Activated T-cell treated with anti-CD3 and anti-CD28 coated beads, Interleukin-2, amount 50 U/mL, for 4 hours (primary cell): ENCODE data around the gene TP53INP2. TPM values are rescaled to one million over a fixed set of nuclear protein-coding genes. Genes with fewer than 3 reads are reported as not detected.
"Not testable (repeated sequence)": the region's sequence is repeated elsewhere in the genome, so short reads cannot be mapped to it uniquely, and the experiment has no call there.

Source experiments
- ATAC-seq, 2 donors: fragments of 200-7000 bp; cut with Tn5 transposase; one replicate each; pipeline ENCODE4 v1.10.0; 2021
- DNase-seq: peaks from one replicate; pipeline ENCODE4 v3.0.0-alpha.2; 2020
- H3K27me3 Mint-ChIP-seq: one replicate; pipeline ENCODE4 v1.8.0; 2021; ENCODE audit warnings: low read depth, mixed read lengths
- H3K36me3 Mint-ChIP-seq: one replicate; pipeline ENCODE4 v1.8.0; 2022; ENCODE audit warnings: mixed read lengths; ENCODE audit not compliant: insufficient read depth
- H3K4me1 Mint-ChIP-seq: one replicate; pipeline ENCODE4 v1.8.0; 2021; ENCODE audit warnings: low read depth, mixed read lengths
- H3K4me3 Mint-ChIP-seq: one replicate; pipeline ENCODE4 v1.8.0; 2021; ENCODE audit warnings: mild to moderate bottlenecking, moderate library complexity, mixed read lengths
- H3K9me3 Mint-ChIP-seq: one replicate; pipeline ENCODE4 v1.8.0; 2021; ENCODE audit warnings: mixed read lengths
- total RNA-seq, 3 donors: library from RNA; stranded (reverse); gene quantifications; one replicate each; pipeline ENCODE4 v1.2.1, GENCODE V29; 2021

Gene TP53INP2
- total RNA-seq, 3 donors from 2014 or later: 1.1 to 1.7 (median 1.7) TPM

GRCh38 chr20:34710568-34710839, 6.4 kb downstream of the TP53INP2 start:
- no peak for DNase-seq
- peak overlapping the region; percentile 81 for H3K4me3 Mint-ChIP-seq
- H3K4me1 Mint-ChIP-seq: peaks cover 22% of the 10 kb centered on the region
- H3K27me3 Mint-ChIP-seq: no peaks in the 10 kb centered on the region
- no peaks in the 10 kb centered on the region for H3K9me3 Mint-ChIP-seq
- H3K36me3 Mint-ChIP-seq: peaks cover 7% of the 10 kb centered on the region
- no peak for ATAC-seq

- Mint-ChIP-seq H3K27me3 (no peaks in the 10 kb centered on the region), H3K36me3 (peaks cover 7% of the 10 kb centered on the region), H3K4me1 (peaks cover 22% of the 10 kb centered on the region), H3K4me3 (peak overlapping the region; percentile 81), H3K9me3 (no peaks in the 10 kb centered on the region)
- no peak for DNase-seq
- no peak for ATAC-seq
These were observed 6.9 kb downstream of the TP53INP2 start for GRCh38 chr20:34710861-34711574.

- DNase-seq: no peak
- Mint-ChIP-seq H3K4me3 (no peak overlapping the region), H3K4me1 (peaks cover 22% of the 10 kb centered on the region), H3K36me3 (peaks cover 7% of the 10 kb centered on the region), H3K9me3 (no peaks in the 10 kb centered on the region), H3K27me3 (no peaks in the 10 kb centered on the region)
- no peak for ATAC-seq
These were observed 7.8 kb downstream of the TP53INP2 start for GRCh38 chr20:34711813-34712430.

- ATAC-seq (no peak), DNase-seq (no peak)
- Mint-ChIP-seq H3K27me3 (no peaks in the 10 kb centered on the region), H3K4me3 (no peak overlapping the region), H3K9me3 (no peaks in the 10 kb centered on the region), H3K4me1 (peaks cover 22% of the 10 kb centered on the region), H3K36me3 (peaks cover 7% of the 10 kb centered on the region)
These were observed 8.5 kb downstream of the TP53INP2 start for GRCh38 chr20:34712525-34713192.

GRCh38 chr20:34713194-34713943, 9.2 kb downstream of the TP53INP2 start:
- Mint-ChIP-seq H3K4me3 (no peak overlapping the region), H3K9me3 (no peaks in the 10 kb centered on the region), H3K27me3 (no peaks in the 10 kb centered on the region), H3K36me3 (peaks cover 7% of the 10 kb centered on the region), H3K4me1 (peaks cover 19% of the 10 kb centered on the region)
- DNase-seq: no peak
- ATAC-seq: peak; percentile 16 to 19

- not testable (repeated sequence) for H3K4me3 Mint-ChIP-seq
These were observed 9.9 kb downstream of the TP53INP2 start for GRCh38 chr20:34713944-34714515.

GRCh38 chr20:34715384-34715783, 11.2 kb downstream of the TP53INP2 start:
- H3K4me1 Mint-ChIP-seq: peaks cover 19% of the 10 kb centered on the region
- H3K4me3 Mint-ChIP-seq: no peak overlapping the region
- H3K36me3 Mint-ChIP-seq: peaks cover 8% of the 10 kb centered on the region
- DNase-seq: no peak
- no peaks in the 10 kb centered on the region for H3K9me3 Mint-ChIP-seq
- ATAC-seq: no peak
- H3K27me3 Mint-ChIP-seq: no peaks in the 10 kb centered on the region

More at GRCh38 chr20:34713944-34714515, 9.9 kb downstream of the TP53INP2 start:
- not testable (repeated sequence) for H3K9me3 Mint-ChIP-seq, ATAC-seq, DNase-seq, H3K36me3 Mint-ChIP-seq, H3K27me3 Mint-ChIP-seq
- peaks cover 14% of the 10 kb centered on the region for H3K4me1 Mint-ChIP-seq

- ATAC-seq (no peak), DNase-seq (no peak)
- no peaks in the 10 kb centered on the region for H3K9me3 Mint-ChIP-seq
- peaks cover 17% of the 10 kb centered on the region for H3K4me1 Mint-ChIP-seq
- H3K27me3 Mint-ChIP-seq: no peaks in the 10 kb centered on the region
- peaks cover 10% of the 10 kb centered on the region for H3K36me3 Mint-ChIP-seq
- no peak overlapping the region for H3K4me3 Mint-ChIP-seq
These were observed 12.7 kb downstream of the TP53INP2 start for GRCh38 chr20:34716921-34717229.

- no peak for ATAC-seq
- no peaks in the 10 kb centered on the region for H3K27me3 Mint-ChIP-seq
- H3K36me3 Mint-ChIP-seq: peaks cover 10% of the 10 kb centered on the region
- peaks cover 15% of the 10 kb centered on the region for H3K4me1 Mint-ChIP-seq
- DNase-seq: no peak
- no peak overlapping the region for H3K4me3 Mint-ChIP-seq
- no peaks in the 10 kb centered on the region for H3K9me3 Mint-ChIP-seq
These were observed 13.3 kb downstream of the TP53INP2 start for GRCh38 chr20:34717230-34718095.

GRCh38 chr20:34719242-34720017, 15.3 kb downstream of the TP53INP2 start:
- H3K27me3 Mint-ChIP-seq: not testable (repeated sequence)
- peak; percentile 76 to 81 for ATAC-seq

GRCh38 chr20:34720266-34720665, 16.1 kb downstream of the TP53INP2 start:
- Mint-ChIP-seq H3K4me3 (no peak overlapping the region), H3K27me3 (no peaks in the 10 kb centered on the region), H3K36me3 (peaks cover 7% of the 10 kb centered on the region), H3K4me1 (peaks cover 10% of the 10 kb centered on the region), H3K9me3 (no peaks in the 10 kb centered on the region)
- no peak for DNase-seq
- no peak for ATAC-seq

More at GRCh38 chr20:34719242-34720017, 15.3 kb downstream of the TP53INP2 start:
- H3K36me3 Mint-ChIP-seq, H3K4me3 Mint-ChIP-seq, H3K9me3 Mint-ChIP-seq, DNase-seq, H3K4me1 Mint-ChIP-seq: not testable (repeated sequence)

- not testable (repeated sequence) for H3K27me3 Mint-ChIP-seq, DNase-seq, H3K9me3 Mint-ChIP-seq, H3K4me1 Mint-ChIP-seq, H3K4me3 Mint-ChIP-seq, ATAC-seq
- H3K36me3 Mint-ChIP-seq: peaks cover 19% of the 10 kb centered on the region
These were observed 18.4 kb downstream of the TP53INP2 start for GRCh38 chr20:34722560-34722959.

GRCh38 chr20:34724172-34724571, 20.0 kb downstream of the TP53INP2 start:
- ATAC-seq (no peak), DNase-seq (no peak)
- H3K4me3 Mint-ChIP-seq: no peak overlapping the region
- peaks cover 8% of the 10 kb centered on the region for H3K4me1 Mint-ChIP-seq
- peaks cover 22% of the 10 kb centered on the region for H3K36me3 Mint-ChIP-seq
- H3K9me3 Mint-ChIP-seq: no peaks in the 10 kb centered on the region
- H3K27me3 Mint-ChIP-seq: no peaks in the 10 kb centered on the region
